NCI-H1092 (cell line): ENCODE data around the gene SLC10A6.

Experiments
- DNase-seq: peaks from one replicate; lab custom pipeline; 2025; lab: John Stamatoyannopoulos, UW

Gene SLC10A6

DNA sequence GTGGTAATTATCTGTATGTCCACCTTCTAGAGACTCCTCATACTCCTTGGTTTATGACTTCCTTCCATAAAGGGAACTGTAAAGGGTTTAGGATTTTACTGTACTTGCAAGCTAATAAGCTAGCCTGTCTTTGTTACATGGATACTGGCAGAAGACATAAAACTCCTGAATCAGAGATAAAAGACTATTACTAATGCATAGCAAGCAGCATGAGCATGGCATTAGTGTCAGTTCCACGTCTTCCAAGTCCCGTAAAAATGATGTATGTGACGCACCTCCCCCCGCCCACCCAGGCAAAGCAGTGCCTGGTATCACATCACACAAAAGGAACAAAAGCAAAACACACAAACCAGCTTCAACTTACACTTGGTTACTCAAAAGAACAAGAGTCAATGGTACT lies 71.0 kb downstream of the SLC10A6 start:
- DNase-seq, result no peak

DNA sequence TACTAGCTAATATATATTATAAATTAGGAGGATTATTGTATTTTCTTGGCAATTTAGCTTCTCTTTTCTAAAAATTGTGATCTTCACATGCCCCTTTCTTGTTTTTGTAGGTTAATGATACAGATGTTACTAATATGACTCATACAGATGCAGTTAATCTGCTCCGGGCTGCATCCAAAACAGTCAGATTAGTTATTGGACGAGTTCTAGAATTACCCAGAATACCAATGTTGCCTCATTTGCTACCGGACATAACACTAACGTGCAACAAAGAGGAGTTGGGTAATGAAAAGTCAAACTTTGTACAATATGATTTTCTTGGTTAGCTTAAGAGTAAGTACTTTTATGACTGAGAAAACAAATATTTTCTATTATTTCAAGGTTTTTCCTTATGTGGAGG lies 74.1 kb downstream of the SLC10A6 start:
- no peak for DNase-seq
